Breast epithelium (tissue), 4 donors: ENCODE data around the gene SP9. TPM values are rescaled to one million over a fixed set of nuclear protein-coding genes. Genes with fewer than 3 reads are reported as not detected.

Experiments
- DNase-seq, 2 donors: peaks; one replicate each; pipeline ENCODE4 v3.0.0-alpha.2; 2019; ENCODE audit warnings: low spot score in 2 of 2
- H3K27ac ChIP-seq, 2 donors: fragments of 200-600 bp; sonication (generic) in 1 of 2; one replicate each; pipeline ENCODE4 v1.5.1; 2016 to 2019; ENCODE audit warnings: mild to moderate bottlenecking in 1 of 2
- H3K27me3 ChIP-seq, 2 donors: fragments of 200-600 bp; sonication (generic) in 1 of 2; one replicate each; pipeline versions ENCODE4 v1.5.1 to v1.6.0; 2017 to 2019; ENCODE audit warnings: control low read depth in 1 of 2, mild to moderate bottlenecking in 1 of 2
- H3K36me3 ChIP-seq: fragments of 200-600 bp; one replicate; pipeline ENCODE4 v1.5.1; 2019
- H3K4me1 ChIP-seq, 2 donors: fragments of 200-600 bp; sonication (generic); one replicate each; pipeline ENCODE4 v1.5.1; 2016 to 2019; ENCODE audit warnings: control low read depth in 1 of 2
- H3K4me3 ChIP-seq, 3 donors: fragments of 200-600 bp; sonication (generic); 1 replicate in 2 of 3; 2 replicates in 1 of 3; pipeline ENCODE4 v1.5.1; 2016 to 2019; ENCODE audit warnings: mild to moderate bottlenecking in 3 of 3, moderate library complexity in 2 of 3
- H3K9me3 ChIP-seq, 2 donors: fragments of 200-600 bp; sonication (generic) in 1 of 2; one replicate each; pipeline ENCODE4 v1.5.1; 2016 to 2019; ENCODE audit warnings: control low read depth in 1 of 2
- CTCF ChIP-seq, 3 donors: fragments of 450-650 bp; IDR thresholded peaks; one replicate each; pipeline ENCODE4 v1.5.1; 2016 to 2017; ENCODE audit warnings: antibody characterized with exemption in 3 of 3, mild to moderate bottlenecking in 3 of 3, moderate library complexity in 3 of 3
- POLR2A ChIP-seq: fragments of 450-650 bp; IDR thresholded peaks from one replicate; pipeline ENCODE4 v1.6.1; 2016; ENCODE audit warnings: antibody characterized with exemption, mild to moderate bottlenecking, moderate library complexity
- POLR2AphosphoS5 ChIP-seq, 3 donors: sonication (generic); formaldehyde crosslinking; IDR thresholded peaks; one replicate each; pipeline ENCODE4 v1.6.1; 2017; ENCODE audit warnings: antibody characterized with exemption in 3 of 3
- intact Hi-C: fragments of 100-400 bp; cut with DNase I; formaldehyde crosslinking; loops from one replicate; pipeline ENCODE4 v1.15.1; 2023; ENCODE audit warnings: low total_unique reads
- total RNA-seq, 3 donors: library from RNA; depleted of rRNA; stranded (reverse); fragments of >200 nt; gene quantifications; one replicate each; pipeline ENCODE4 v1.1.0, GENCODE V29; 2016

SP9 gene
- total RNA-seq, 3 donors from 2014 or later: 0.33 to 0.80 TPM; not detected in 1

DNA sequence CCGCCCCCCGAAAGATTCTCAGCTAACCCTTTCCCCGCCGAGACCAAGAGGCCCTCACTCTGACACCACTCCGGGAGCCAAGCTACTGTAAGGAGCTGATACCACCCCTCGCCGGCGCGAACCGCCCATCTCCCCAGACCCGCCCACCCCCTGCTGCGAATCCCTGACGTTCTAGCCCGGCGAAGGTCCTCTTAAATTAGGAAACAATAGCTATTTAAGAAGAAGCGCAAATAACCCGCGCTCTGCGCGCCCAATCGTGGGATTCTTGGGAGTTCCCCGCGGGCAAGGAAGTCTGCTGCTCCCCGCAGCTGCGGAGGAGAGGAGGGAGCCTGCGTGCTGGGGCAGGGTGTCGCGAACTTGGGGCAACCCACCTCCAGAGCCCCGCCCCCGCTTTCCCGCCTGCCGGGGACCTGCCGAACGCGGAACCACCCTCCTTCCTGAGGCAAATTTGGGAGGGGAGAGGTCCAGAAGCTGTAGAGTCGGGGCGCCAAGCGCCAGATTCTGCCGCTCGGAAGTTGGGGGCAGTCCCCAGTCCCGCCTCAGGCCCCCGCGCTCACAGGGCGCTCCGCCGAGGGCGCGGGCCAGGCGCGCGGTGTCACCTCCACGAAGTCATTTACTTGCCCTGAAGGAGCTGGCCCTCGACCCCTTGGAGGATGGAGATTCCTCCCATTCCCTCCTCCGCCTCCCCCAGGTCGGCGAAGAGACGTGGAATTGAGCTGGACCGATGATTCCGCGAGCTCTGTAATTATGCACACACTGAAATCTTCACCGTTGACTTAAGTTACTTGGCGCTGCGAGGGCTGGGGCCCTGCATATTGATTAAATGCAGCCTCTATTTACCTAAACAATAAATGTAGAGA is 8.4 kb upstream of the SP9 start:
- intact Hi-C loops: no loop called here
- no peak for TF ChIP-seq CTCF (IDR thresholded peaks at IDR 0.05)
- no peak for TF ChIP-seq POLR2AphosphoS5 (IDR thresholded peaks at IDR 0.05)
- no peak for TF ChIP-seq POLR2A

DNA sequence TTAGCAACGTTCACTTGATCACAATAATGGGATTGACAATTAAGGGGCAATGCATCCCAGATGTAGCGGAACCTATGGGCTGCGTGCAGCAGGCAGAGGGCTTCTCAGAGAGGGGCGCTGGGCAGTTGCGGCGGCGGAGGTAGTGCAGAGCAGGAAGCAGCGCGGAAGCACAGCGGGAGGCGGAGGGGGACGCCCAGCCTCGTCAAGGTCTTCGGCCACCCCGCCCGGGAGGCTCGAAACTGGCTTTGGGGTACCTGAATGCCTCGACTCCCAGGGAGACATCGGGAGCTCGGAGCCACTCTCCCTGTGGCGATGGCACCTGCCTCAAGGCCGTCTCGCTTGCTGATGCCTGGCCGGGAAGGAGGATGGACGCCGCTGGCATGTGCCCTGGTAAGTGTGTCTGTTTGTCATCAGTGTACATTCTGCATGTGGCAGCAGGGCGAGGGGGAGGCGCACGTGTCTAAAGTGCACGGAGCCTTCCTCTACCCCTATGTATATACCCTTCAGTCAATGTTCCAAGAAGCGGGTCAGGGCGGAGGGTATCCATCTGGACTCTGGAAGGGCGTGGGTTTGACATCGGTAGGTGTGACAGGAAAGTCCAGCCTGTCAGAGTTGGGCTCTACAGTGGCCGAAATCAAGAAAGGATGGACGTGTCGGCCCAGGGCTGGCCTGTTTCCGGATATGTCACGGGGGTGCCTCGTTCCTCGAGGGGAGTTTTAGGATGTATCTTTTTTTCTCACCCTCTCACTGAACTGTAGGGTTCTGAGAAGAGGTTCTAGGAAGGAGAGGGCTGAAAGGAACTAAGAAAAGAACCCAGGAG is 7.5 kb upstream of the SP9 start:
- no peak for DNase-seq
- H3K9me3 ChIP-seq: no peaks in the 10 kb centered on the region
- intact Hi-C loops: no loop called here
- TF ChIP-seq POLR2AphosphoS5 (IDR thresholded peaks at IDR 0.05): no peak
- TF ChIP-seq POLR2A: no peak
- no peak for TF ChIP-seq CTCF (IDR thresholded peaks at IDR 0.05)
- peaks cover 11 to 73% of the 10 kb centered on the region in 2 donors for H3K27me3 ChIP-seq
- H3K27ac ChIP-seq: no peak overlapping the region
- peak overlapping the region; percentile 35 to 70 (median 46) for H3K4me3 ChIP-seq
- no peaks in the 10 kb centered on the region for H3K36me3 ChIP-seq
- H3K4me1 ChIP-seq: peaks cover 0 to 7% of the 10 kb centered on the region in 2 donors

More for the DNA sequence above, 8.4 kb upstream of the SP9 start:
- H3K4me1 ChIP-seq: peaks cover 0 to 7% of the 10 kb centered on the region in 2 donors
- peak overlapping the region in 1 of 2 donors; percentile 54 for H3K27ac ChIP-seq
- no peaks in the 10 kb centered on the region for H3K9me3 ChIP-seq
- peak overlapping the region; percentile 35 to 70 (median 46) for H3K4me3 ChIP-seq
- H3K27me3 ChIP-seq: peaks cover 11 to 64% of the 10 kb centered on the region in 2 donors
- no peaks in the 10 kb centered on the region for H3K36me3 ChIP-seq
- no peak for DNase-seq

DNA sequence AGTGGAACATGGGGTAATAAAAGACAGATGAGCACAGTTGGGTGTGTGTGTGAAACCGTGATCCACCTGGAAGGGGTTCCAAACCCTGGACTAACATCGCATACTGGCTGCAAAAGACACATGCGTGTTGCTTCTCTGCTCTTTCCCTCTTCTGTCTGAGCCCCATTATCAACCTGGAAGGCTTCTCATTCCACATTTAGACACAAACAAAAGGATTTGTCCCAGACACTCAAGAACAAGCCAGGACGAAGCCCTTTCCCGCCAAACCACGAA is 7.0 kb upstream of the SP9 start:
- Histone ChIP-seq H3K27ac (no peak overlapping the region), H3K27me3 (peaks cover 11 to 78% of the 10 kb centered on the region in 2 donors), H3K36me3 (no peaks in the 10 kb centered on the region), H3K4me1 (peaks cover 0 to 7% of the 10 kb centered on the region in 2 donors), H3K4me3 (peak overlapping the region in 1 of 3 donors; percentile 55), H3K9me3 (no peaks in the 10 kb centered on the region)
- no peak for DNase-seq
- intact Hi-C loops: no loop called here
- TF ChIP-seq CTCF (IDR thresholded peaks at IDR 0.05): no peak
- no peak for TF ChIP-seq POLR2A
- TF ChIP-seq POLR2AphosphoS5 (IDR thresholded peaks at IDR 0.05): no peak

DNA sequence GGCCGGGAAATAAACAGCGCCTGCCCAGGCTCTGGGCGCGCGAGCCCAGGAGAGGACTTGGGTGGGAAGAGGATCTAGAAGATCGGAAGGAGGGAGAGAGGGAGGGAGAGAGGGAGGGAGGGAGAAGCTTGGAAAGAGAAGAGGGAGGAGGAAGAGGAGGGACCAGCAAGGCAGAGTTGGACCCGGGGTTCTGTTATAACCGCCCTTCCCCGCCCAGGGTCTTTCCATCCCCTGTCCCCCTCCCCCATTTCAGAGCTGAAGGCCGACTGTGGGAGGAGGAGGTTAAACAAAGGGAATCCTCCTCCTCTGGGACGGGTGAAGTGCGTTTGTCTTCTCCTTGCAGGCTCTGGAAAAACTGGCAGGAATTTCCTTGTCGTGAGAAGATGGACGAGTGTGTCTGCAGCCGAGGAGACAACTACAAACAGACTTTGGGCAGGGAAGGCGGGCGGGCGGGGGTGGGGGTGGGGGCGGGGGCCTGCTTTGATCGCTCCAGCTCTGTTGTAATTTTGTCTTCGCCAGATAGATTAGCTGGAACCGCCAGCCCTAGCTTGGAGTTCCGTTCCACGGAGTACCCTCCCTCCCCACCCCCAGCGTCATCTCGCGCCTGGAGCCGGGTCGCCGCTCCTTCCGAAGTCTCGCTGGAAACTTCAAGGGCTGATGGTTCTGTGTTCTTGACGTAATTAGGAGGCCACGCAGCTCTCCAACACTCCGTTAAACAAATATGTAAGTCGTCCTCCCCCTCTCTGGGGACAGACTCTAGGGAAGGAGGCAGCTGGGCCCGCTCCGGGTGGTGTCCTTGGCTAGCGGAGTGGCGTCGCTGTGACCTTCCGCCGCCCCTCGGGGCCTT is 6.4 kb upstream of the SP9 start:
- Histone ChIP-seq H3K36me3 (no peaks in the 10 kb centered on the region), H3K27ac (peak overlapping the region in 1 of 2 donors; percentile 51), H3K4me3 (peak overlapping the region in 2 of 3 donors; percentile 3 to 55), H3K27me3 (peaks cover 11 to 81% of the 10 kb centered on the region in 2 donors), H3K9me3 (no peaks in the 10 kb centered on the region), H3K4me1 (peaks cover 0 to 7% of the 10 kb centered on the region in 2 donors)
- intact Hi-C loops: no loop called here
- no peak for TF ChIP-seq POLR2A
- TF ChIP-seq CTCF (IDR thresholded peaks at IDR 0.05): no peak
- TF ChIP-seq POLR2AphosphoS5 (IDR thresholded peaks at IDR 0.05): no peak
- no peak for DNase-seq
